Endothelial cell of umbilical vein (primary cell): ENCODE data around the gene SH3PXD2A.

Experiments used
- FOS ChIP-seq: IDR thresholded peaks from 2 replicates; pipeline ENCODE4 v1.6.1; 2011; ENCODE audit warnings: mild to moderate bottlenecking, low read length, moderate library complexity, borderline replicate concordance; ENCODE audit not compliant: insufficient read depth
- MYC ChIP-seq: IDR thresholded peaks from one replicate; pipeline ENCODE4 v1.6.1; 2011; ENCODE audit warnings: mild to moderate bottlenecking, low read depth, low read length
- POLR2A ChIP-seq: IDR thresholded peaks from 2 replicates; pipeline ENCODE4 v1.6.1; 2012; ENCODE audit warnings: low read depth, mild to moderate bottlenecking, control low read depth, low read length
- POLR2AphosphoS5 ChIP-seq: IDR thresholded peaks from 2 replicates; pipeline ENCODE4 v1.6.1; 2012; ENCODE audit warnings: low read depth, mild to moderate bottlenecking, control low read depth, low read length, moderate library complexity; ENCODE audit not compliant: insufficient read depth
- TF ChIP-seq, protein P1 (sequence below), 2 donors: IDR thresholded peaks; 1 replicate in 1 of 2; 2 replicates in 1 of 2; pipeline ENCODE4 v1.5.1; 2011; ENCODE audit warnings: low read length in 2 of 2, mild to moderate bottlenecking in 2 of 2, moderate library complexity in 2 of 2, control low read depth in 1 of 2, inconsistent platforms in 1 of 2, low read depth in 1 of 2; ENCODE audit not compliant: insufficient read depth in 1 of 2; ENCODE audit errors: extremely low read depth in 1 of 2

DNA sequence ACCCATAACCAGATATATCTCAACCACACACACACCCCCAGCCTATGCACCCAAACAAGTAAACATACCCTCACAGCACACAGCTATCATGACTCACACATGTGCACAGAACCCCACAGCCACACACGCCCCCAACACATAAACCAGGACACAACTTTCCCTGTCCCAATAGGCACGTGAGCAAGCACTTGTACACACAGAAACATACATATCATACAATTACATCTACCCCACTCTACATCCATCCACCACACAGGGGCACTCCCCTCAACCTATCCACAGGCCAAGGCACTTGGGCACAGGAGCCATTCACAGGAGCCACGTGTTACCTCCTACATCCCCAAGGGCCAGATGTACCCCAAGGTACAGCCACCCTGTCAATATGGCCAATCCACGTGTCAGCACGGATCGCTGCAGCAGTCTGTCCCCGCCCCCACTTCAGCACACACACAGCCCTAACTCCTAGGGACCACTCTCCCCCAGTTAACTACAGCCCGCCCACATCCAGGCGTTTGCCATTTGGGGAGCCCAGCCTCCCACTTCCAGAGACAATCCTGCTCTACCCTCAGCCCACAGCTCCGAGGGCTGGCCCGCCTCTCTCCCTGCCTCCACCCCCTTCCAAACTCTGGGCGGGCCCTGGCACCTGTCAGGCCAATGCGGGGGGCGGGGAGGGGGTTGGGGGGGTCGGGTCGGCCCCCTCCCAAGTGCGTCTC lies 163.5 kb downstream of the SH3PXD2A start:
- TF ChIP-seq, protein P1, sequence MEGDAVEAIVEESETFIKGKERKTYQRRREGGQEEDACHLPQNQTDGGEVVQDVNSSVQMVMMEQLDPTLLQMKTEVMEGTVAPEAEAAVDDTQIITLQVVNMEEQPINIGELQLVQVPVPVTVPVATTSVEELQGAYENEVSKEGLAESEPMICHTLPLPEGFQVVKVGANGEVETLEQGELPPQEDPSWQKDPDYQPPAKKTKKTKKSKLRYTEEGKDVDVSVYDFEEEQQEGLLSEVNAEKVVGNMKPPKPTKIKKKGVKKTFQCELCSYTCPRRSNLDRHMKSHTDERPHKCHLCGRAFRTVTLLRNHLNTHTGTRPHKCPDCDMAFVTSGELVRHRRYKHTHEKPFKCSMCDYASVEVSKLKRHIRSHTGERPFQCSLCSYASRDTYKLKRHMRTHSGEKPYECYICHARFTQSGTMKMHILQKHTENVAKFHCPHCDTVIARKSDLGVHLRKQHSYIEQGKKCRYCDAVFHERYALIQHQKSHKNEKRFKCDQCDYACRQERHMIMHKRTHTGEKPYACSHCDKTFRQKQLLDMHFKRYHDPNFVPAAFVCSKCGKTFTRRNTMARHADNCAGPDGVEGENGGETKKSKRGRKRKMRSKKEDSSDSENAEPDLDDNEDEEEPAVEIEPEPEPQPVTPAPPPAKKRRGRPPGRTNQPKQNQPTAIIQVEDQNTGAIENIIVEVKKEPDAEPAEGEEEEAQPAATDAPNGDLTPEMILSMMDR (IDR thresholded peaks at IDR 0.05; ENCODE audit: extremely low read depth in 1 of 2, insufficient read depth in 1 of 2, low read depth in 1 of 2, low read length in 2 of 2), result no peak
- TF ChIP-seq POLR2A, result no peak
- TF ChIP-seq FOS, result no peak
- TF ChIP-seq POLR2AphosphoS5, result no peak
- TF ChIP-seq MYC, result no peak
